A673 (cell line): ENCODE measurements around the gene PCK1.

Source experiments
- CTCF ChIP-seq: fragments of 300-800, 200-600 bp; sonication (generic); conservative IDR thresholded peaks from 2 replicates; pipeline ENCODE4 v1.5.1; 2017; ENCODE audit warnings: low read depth, mild to moderate bottlenecking, antibody characterized with exemption, low read length, moderate library complexity, mixed read lengths
- EZH2 ChIP-seq: fragments of 200-600 bp; sonication (generic); IDR thresholded peaks from 2 replicates; pipeline ENCODE4 v1.6.1; 2017; ENCODE audit warnings: borderline replicate concordance, low read depth, mild to moderate bottlenecking, mixed read lengths, antibody characterized with exemption, low read length; ENCODE audit not compliant: poor library complexity, severe bottlenecking

- TF ChIP-seq CTCF, result no peak
- no peak for TF ChIP-seq EZH2
Observed at GRCh38 chr20:57556980-57557274, 4.0 kb upstream of the PCK1 start.
